Stimulated activated CD4-positive, alpha-beta T cell treated with anti-CD3 and anti-CD28 coated beads, Interleukin-15, amount 100 ng/mL, for 1 hour (primary cell): ENCODE results near the gene OPN4.

Experiments used
- DNase-seq, 2 donors: peaks; one replicate each; pipeline ENCODE4 v3.0.0-alpha.2; 2020; ENCODE audit warnings: low read depth in 1 of 2, low spot score in 1 of 2

The OPN4 gene

DNA sequence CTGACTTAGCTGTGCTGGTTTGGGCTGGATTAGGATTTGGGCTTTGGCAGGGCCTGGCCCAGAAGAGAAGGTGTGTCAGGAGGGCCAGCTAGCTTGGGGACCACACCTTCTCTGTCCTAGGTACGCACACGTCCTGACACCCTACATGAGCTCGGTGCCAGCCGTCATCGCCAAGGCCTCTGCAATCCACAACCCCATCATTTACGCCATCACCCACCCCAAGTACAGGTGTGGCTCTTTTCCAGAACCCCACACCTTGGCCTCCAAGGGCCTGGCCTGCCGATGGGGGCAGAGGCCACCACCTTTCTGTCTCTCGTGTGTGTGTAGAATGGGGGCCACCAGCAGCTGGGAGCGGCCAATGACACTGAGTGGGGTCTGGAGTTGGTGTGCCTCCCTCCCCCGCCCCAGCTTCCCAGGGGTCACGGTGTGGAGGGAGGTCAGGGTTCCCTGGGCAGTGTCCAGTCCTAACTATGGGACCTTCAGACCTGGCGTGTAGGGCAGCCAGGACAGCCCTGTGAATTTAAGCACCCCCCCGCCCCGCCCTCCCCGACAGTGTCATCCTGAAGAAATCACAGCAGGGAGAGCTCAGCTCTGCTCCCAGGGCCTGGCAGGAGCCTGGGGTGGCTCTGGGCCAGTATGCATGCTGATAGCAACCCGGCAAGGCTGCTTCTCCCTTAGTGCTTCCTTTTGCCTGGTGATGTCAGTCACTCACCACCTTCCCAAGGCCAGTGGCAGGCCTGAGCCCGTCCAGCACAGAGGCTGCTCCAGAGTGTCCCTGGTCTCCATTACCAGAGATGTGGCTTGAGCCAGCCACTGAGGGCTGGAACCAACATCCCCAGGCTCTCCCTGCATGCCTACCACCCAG, 7.0 kb downstream of the OPN4 start:
- DNase-seq = no peak

- DNase-seq = no peak
Observed at GRCh38 chr10:86662186-86663045, 8.1 kb downstream of the OPN4 start.

DNA sequence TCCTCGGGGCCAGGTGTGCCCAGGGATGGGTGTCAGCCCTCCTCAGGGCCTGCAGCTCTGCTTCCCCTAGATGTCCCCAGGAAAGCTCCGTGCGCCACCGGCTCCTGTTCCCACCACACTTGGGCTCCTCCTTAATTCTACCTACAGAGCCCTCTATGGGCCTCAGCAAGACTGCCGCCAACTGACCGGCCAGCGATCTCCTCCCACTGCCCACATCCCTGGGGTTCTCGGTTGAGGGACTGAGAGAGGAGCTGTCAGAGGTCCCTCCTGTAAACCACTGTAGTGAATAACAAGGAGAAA, 8.6 kb downstream of the OPN4 start:
- DNase-seq = no peak

GRCh38 chr10:86663576-86664339, 9.4 kb downstream of the OPN4 start:
- DNase-seq = no peak

DNA sequence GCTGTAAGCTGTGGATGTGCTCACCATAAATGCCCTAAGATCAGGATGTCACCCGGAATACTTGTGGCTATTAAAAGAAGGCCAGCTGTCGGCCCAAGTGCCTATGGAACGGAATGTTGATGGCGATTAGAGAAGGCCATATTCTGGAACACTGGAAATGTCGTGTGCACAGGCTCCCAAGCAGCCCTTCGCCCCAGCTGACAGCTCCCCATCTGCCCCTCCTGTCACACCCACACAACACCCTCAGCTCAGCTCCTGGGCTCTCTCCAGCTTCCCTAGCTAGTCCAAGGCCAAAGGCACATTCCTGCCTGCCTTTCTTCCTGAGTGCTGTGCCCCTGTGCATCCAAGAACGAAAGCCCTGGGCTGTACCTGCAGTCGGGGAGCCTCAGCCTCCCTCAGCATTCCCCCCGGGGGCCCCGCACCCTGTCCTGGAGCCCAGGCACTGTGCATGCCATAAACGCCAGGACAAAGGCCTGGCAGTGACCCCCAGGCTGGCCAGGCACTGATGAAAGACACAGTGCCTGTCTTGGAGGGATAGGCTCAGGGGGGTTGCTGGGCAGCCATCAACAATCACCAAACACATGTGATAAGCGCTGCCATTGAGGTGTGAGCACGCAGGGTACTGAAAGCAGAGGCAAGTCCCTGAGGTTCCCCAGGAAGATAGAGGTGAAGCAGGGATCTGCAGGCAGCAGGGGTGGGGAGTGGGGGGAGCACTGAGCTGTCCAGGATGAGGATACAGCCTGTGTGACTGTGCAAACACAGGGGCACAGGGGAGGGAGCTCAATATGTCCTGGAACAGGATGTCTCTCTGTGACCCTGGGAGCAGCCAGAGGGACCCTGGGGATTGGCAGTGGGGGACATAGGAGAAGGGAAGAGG, 10.2 kb downstream of the OPN4 start:
- DNase-seq = no peak

GRCh38 chr10:86665218-86665607, 10.9 kb downstream of the OPN4 start:
- no peak for DNase-seq

GRCh38 chr10:86665868-86666267, 11.5 kb downstream of the OPN4 start:
- DNase-seq = no peak

DNA sequence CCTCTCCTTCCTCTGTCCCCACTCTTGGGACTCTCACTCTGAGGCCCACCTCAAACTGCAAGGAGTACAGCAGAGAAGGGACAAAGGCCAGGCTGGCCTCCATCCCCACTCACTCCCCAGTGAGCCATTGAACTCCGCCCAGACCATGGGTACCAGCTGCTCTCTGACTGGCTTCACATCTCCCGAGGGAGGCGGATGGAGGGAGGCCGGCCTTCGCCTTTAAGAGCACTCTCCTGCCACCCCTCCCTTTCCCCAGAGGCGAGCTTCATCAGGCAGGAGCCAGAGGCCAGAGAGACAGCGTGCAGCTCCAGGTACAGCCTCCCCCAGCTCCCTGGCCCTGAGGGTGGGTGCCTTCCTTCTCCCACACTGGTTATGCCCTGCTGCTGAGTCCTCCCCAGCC, 12.2 kb downstream of the OPN4 start:
- no peak for DNase-seq

DNA sequence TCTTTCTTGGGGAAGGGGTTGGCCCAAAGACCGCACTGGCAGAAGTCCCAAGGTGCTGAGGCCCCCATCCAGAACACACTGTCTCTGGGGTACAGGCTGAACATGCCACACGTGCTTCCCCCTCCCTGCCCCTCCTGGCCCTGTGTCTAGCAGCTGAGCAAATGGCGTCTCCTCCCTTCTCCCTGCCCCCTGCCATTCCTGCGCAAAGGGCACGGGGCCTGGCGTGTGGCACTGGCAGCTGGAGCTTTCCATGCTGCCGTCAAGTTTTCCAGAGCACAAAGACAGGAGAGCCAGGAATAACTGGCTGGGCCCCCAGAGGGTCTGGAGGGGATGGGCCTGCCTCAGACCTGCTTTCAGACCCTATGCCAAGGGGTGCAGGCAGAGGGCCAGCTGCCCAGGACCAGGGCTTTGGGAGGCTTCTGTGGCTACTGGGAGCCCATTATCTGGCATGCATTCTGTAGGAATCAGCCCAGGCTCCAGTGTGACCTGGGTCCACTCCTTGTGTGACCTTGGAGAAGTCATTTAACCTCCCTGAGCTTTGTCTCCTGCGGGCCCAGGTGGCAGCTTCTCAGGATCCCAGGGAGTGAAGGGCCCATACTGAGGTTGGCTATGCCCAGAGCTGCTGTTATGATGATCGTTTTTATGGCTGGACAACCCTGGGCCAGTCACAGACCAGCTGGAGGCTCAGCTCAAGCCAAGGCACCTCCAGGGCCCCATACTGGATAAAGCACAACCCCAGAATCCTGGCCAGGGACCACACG, 13.3 kb downstream of the OPN4 start:
- DNase-seq = no peak

GRCh38 chr10:86668297-86669165, 14.2 kb downstream of the OPN4 start, which contains the start of gene LDB3:
Gene LDB3 (plus strand): TSS chr10:86668511. CDS start chr10:86668692, 181 bp downstream.
- no peak for DNase-seq

DNA sequence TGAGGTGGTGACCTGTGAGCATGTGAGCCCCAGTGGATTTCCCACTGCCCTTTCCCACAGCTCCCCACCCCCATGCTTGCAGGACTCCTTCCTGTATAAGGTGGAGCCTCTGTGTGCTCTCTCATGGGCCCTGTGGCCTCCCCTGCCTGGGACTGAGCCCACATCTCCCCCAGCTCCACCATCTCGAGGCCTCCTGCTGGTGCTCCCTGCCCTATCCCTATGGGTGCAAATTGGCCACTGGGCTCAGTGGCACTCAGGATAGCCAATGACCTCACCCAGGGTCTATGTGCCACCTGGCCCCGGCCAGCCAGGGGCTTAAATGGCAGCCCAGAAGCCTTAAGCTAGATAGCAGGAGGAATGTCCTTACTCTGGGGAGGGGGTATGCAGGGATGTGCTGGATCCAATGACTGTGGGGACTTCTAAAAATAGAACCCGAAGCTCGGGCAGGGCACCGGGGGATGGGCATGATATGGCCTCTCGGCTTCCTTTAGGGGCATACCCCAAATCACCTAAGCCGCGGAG, 16.0 kb downstream of the OPN4 start:
- no peak for DNase-seq

- no peak for DNase-seq
Observed at GRCh38 chr10:86670876-86671275, 16.5 kb downstream of the OPN4 start.

GRCh38 chr10:86671419-86671818, 17.1 kb downstream of the OPN4 start:
- DNase-seq = no peak

DNA sequence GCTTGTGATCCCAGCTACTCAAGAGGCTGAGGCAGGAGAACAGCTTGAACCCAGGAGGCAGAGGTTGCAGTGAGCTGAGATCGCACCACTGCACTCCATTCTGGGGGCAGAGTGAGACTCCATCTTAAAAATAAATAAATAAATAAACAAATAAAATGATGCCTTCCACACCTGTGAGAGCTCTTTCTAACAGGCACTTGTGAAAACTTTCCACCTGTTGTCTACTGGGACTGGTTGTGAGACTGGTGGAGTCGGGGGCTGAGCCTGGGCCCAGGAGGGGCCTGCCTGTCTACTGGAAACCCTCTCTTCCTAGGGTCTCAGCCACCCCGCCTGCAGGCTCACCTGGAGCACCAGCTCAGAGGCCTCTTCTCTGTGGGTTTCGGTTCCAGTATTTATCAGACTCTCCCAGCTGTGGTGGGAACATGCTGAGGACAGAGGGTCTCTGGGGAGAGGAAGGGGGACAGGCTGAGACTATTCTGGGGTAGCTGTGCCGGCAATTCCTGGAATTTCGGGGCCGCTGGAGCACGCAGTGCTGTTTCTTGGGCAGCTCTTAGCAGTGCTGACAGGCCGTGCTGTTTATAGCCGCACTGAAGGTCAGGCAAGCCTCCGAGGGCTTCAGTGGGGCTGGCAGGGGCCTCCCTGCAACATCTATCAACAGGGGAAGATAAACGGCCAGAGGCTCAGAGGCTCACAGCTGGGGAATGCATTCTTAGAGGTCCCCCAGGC, 17.8 kb downstream of the OPN4 start:
- no peak for DNase-seq

- DNase-seq = no peak
Observed at GRCh38 chr10:86673216-86673826, 19.0 kb downstream of the OPN4 start.

- no peak for DNase-seq
Observed at GRCh38 chr10:86673827-86674581, 19.7 kb downstream of the OPN4 start.

GRCh38 chr10:86674912-86675311, 20.6 kb downstream of the OPN4 start:
- DNase-seq = no peak
